RWPE2 (cell line): ENCODE results near the gene DGKI.

Experiments
- ATAC-seq: fragments of 200-7000 bp; cut with Tn5 transposase; 3 replicates; pipeline ENCODE4 v1.9.1; 2021; ENCODE audit warnings: low read depth
- DNase-seq: peaks from one replicate; pipeline ENCODE4 v3.0.0-alpha.2; 2020; ENCODE audit warnings: low spot score
- H3K27ac ChIP-seq: fragments of 450-650 bp; 2 replicates; pipeline ENCODE4 v1.5.1; 2017; ENCODE audit warnings: mild to moderate bottlenecking; ENCODE audit not compliant: poor library complexity, severe bottlenecking
- H3K27me3 ChIP-seq: fragments of 250-450 bp; sonication (Bioruptor Pico); 2 replicates; pipeline ENCODE4 v1.5.1; 2021; ENCODE audit warnings: mild to moderate bottlenecking, moderate library complexity; ENCODE audit not compliant: insufficient read depth, poor library complexity, severe bottlenecking
- H3K36me3 ChIP-seq: fragments of 250-450 bp; sonication (Bioruptor Pico); 2 replicates; pipeline ENCODE4 v1.5.1; 2020; ENCODE audit warnings: low read depth, mild to moderate bottlenecking, moderate library complexity
- H3K4me1 ChIP-seq: fragments of 250-450 bp; sonication (Bioruptor Pico); 2 replicates; pipeline ENCODE4 v1.5.1; 2021; ENCODE audit warnings: mild to moderate bottlenecking, moderate library complexity; ENCODE audit not compliant: insufficient read depth, poor library complexity, severe bottlenecking
- H3K4me3 ChIP-seq: fragments of 250-450 bp; sonication (Bioruptor Pico); 2 replicates; pipeline ENCODE4 v1.5.1; 2021; ENCODE audit warnings: mild to moderate bottlenecking, moderate library complexity; ENCODE audit not compliant: severe bottlenecking
- H3K9me3 ChIP-seq: fragments of 250-450 bp; sonication (Bioruptor Pico); 2 replicates; pipeline ENCODE4 v1.5.1; 2021; ENCODE audit warnings: mild to moderate bottlenecking, moderate library complexity; ENCODE audit not compliant: severe bottlenecking
- CTCF ChIP-seq: fragments of 450-650 bp; IDR thresholded peaks from one replicate; pipeline ENCODE4 v1.5.1; 2017; ENCODE audit warnings: mild to moderate bottlenecking, moderate library complexity; ENCODE audit not compliant: poor library complexity, severe bottlenecking

DGKI gene

DNA sequence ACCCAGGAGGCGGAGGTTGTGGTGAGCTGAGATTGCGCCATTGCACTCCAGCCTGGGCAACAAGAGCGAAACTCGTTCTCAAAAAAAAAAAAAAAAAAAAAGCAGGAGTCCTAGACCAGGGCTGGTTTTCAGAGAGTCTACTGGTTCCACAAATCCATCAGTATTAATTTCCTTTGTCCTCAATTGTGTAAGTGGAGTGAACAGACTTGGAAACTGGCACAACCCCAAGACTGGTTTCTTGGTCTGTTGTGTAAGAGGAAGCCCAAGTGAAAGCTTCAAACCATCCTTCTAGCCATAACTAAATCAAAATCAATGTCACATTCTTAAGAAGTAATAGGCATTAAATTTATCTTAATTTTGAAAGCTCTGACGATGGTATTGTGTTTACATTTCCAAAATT lies 213.6 kb downstream of the DGKI start:
- H3K4me3 ChIP-seq: no peak overlapping the region

DNA sequence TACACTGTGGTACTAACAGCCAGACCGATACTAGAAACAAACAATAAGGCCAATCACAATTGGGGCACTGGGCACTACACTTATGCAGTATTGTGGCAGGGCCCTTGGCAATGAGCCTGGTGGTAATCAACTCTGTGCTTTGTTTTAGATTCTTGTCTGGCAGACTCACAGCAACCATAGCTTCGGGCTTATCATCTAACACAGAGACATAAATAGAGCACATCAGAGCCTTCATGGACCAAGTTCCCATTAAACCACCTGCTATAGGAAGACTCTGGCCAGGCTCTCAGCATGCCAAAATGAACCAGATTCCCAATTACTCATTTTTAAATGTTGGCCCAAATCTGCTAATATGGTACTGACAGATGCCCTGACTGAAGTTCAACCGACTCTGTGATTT lies 218.6 kb downstream of the DGKI start:
- DNase-seq (no peak), ATAC-seq (no peak)
- Histone ChIP-seq H3K36me3 (no peaks in the 10 kb centered on the region), H3K27me3 (peaks cover 13% of the 10 kb centered on the region), H3K9me3 (no peaks in the 10 kb centered on the region), H3K27ac (no peak overlapping the region), H3K4me3 (no peak overlapping the region), H3K4me1 (no peaks in the 10 kb centered on the region)
- no peak for TF ChIP-seq CTCF

More for the DNA sequence above, 213.6 kb downstream of the DGKI start:
- Histone ChIP-seq H3K27me3 (peaks cover 13% of the 10 kb centered on the region), H3K9me3 (no peaks in the 10 kb centered on the region), H3K27ac (no peak overlapping the region), H3K36me3 (no peaks in the 10 kb centered on the region), H3K4me1 (no peaks in the 10 kb centered on the region)
- DNase-seq (no peak), ATAC-seq (no peak)
- TF ChIP-seq CTCF: no peak

GRCh38 chr7:137626469-137627067 lies 220.2 kb downstream of the DGKI start:
- Histone ChIP-seq H3K36me3 (no peaks in the 10 kb centered on the region), H3K4me3 (no peak overlapping the region), H3K9me3 (no peaks in the 10 kb centered on the region), H3K27ac (no peak overlapping the region), H3K27me3 (peaks cover 13% of the 10 kb centered on the region), H3K4me1 (no peaks in the 10 kb centered on the region)
- DNase-seq: no peak
- 0 out of 3 replicates have a peak, but pooled peaks have one; percentile 25 for ATAC-seq
- peak; percentile 60 for TF ChIP-seq CTCF

GRCh38 chr7:137625197-137625596 lies 221.6 kb downstream of the DGKI start:
- DNase-seq (no peak), ATAC-seq (no peak)
- Histone ChIP-seq H3K27me3 (peaks cover 6% of the 10 kb centered on the region), H3K27ac (no peak overlapping the region), H3K4me1 (no peaks in the 10 kb centered on the region), H3K9me3 (no peaks in the 10 kb centered on the region), H3K4me3 (no peak overlapping the region), H3K36me3 (no peaks in the 10 kb centered on the region)
- TF ChIP-seq CTCF: no peak

DNA sequence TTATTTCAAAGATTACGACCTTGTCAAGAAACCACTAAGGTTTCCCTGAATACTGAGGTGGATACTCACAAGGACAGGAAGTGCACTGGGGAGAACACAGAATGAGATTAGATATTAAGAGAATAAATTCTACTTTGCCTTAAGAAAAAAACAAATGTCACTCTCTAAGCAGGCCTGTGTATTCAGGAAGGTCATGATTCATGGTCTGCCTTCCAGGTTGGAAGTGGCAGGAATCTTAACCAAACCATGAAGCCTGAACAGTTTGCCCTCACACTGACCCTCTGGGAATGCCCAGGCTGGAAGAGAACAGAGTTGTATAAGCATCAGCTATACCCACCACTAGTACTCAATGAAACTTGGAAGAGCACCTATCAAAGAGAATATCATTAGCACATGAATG lies 227.6 kb downstream of the DGKI start:
- DNase-seq (no peak), ATAC-seq (no peak)
- TF ChIP-seq CTCF: no peak
- Histone ChIP-seq H3K9me3 (no peaks in the 10 kb centered on the region), H3K36me3 (no peaks in the 10 kb centered on the region), H3K4me3 (no peak overlapping the region), H3K27ac (no peak overlapping the region), H3K4me1 (no peaks in the 10 kb centered on the region), H3K27me3 (no peaks in the 10 kb centered on the region)
